HCT116 (cell line): ENCODE data around the gene KIF5C.

ENCODE experiments used
- ATF3 ChIP-seq: IDR thresholded peaks from 2 replicates; pipeline ENCODE4 v1.6.1; 2012
- CBX3 ChIP-seq: IDR thresholded peaks from 2 replicates; pipeline ENCODE4 v1.6.1; 2012; ENCODE audit warnings: low read depth
- CTCF ChIP-seq, 3 experiments: fragments of 200-600 bp in 1 of 3; sonication (generic) in 1 of 3; IDR thresholded peaks in 2 of 3; conservative IDR thresholded peaks in 1 of 3; 2 replicates each; pipeline ENCODE4 v1.5.1; 2012 to 2017; ENCODE audit warnings: low read depth in 2 of 3, low read length in 2 of 3, antibody characterized with exemption in 1 of 3, borderline replicate concordance in 1 of 3, control low read depth in 1 of 3, mild to moderate bottlenecking in 1 of 3, mixed read lengths in 1 of 3, mixed run types in 1 of 3, moderate library complexity in 1 of 3; ENCODE audit not compliant: insufficient read depth in 1 of 3
- EZH2 ChIP-seq: fragments of 200-600 bp; sonication (generic); IDR thresholded peaks from 2 replicates; pipeline ENCODE4 v1.6.1; 2017; ENCODE audit warnings: antibody characterized with exemption, mixed run types
- JUND ChIP-seq: IDR thresholded peaks from 2 replicates; pipeline ENCODE4 v1.6.1; 2012
- POLR2A ChIP-seq: IDR thresholded peaks from 2 replicates; pipeline ENCODE4 v1.7.0; 2011; ENCODE audit warnings: borderline replicate concordance; ENCODE audit not compliant: insufficient read depth, insufficient read length; ENCODE audit errors: extremely low read depth
- POLR2AphosphoS5 ChIP-seq: IDR thresholded peaks from 2 replicates; pipeline ENCODE4 v1.6.1; 2011; ENCODE audit warnings: mild to moderate bottlenecking, low read depth, low read length, moderate library complexity
- RAD21 ChIP-seq: IDR thresholded peaks from 2 replicates; pipeline ENCODE4 v1.6.1; 2012; ENCODE audit warnings: low read depth, mild to moderate bottlenecking
- REST ChIP-seq: IDR thresholded peaks from 2 replicates; pipeline ENCODE4 v1.6.1; 2012; ENCODE audit warnings: low read depth
- SP1 ChIP-seq: IDR thresholded peaks from 2 replicates; pipeline ENCODE4 v1.6.1; 2012; ENCODE audit warnings: low read depth
- TCF7L2 ChIP-seq: IDR thresholded peaks from 2 replicates; pipeline ENCODE4 v1.7.0; 2011; ENCODE audit warnings: borderline replicate concordance, inconsistent platforms; ENCODE audit not compliant: insufficient read depth, insufficient read length; ENCODE audit errors: extremely low read depth
- ZFX ChIP-seq: fragments of 450-650 bp; IDR thresholded peaks from 2 replicates; pipeline ENCODE4 v1.6.1; 2017
- TF ChIP-seq, protein P1 (sequence below): IDR thresholded peaks from 2 replicates; pipeline ENCODE4 v1.6.1; 2012

DNA sequence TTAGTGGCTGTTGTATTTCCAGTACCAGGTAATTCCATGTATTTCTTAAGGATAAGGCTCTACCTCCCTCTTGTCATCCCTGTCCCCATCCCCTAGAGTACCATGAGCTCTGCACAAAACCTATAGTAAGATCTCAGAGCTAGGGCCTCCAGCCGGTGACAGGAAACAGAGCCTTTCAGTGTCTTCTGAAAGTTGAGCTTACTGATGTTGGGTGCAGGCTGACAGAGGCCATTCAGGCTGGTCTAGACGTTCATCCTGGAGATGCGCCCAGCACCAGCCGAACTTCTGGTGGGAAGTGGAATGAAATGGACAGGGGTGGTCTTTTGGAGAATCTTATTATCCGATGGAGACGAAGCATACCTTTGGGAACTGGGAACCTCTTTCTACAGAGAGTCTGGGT, 146.7 kb downstream of the KIF5C start:
- TF ChIP-seq CTCF (IDR thresholded peaks at IDR 0.05 in 2 of 3, conservative IDR thresholded peaks at IDR 0.05 in 1 of 3; ENCODE audit: borderline replicate concordance in 1 of 3, insufficient read depth in 1 of 3, low read depth in 2 of 3, low read length in 2 of 3) (no peak), POLR2A (no peak), POLR2AphosphoS5 (no peak), JUND (no peak), ZFX (no peak), SP1 (no peak), REST (no peak), EZH2 (no peak), CBX3 (no peak), TCF7L2 (no peak), RAD21 (no peak), ATF3 (no peak)
- TF ChIP-seq, protein P1, sequence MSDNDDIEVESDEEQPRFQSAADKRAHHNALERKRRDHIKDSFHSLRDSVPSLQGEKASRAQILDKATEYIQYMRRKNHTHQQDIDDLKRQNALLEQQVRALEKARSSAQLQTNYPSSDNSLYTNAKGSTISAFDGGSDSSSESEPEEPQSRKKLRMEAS = no peak
